ENCODE measurements around the gene TARS2.

The TARS2 gene

DNA sequence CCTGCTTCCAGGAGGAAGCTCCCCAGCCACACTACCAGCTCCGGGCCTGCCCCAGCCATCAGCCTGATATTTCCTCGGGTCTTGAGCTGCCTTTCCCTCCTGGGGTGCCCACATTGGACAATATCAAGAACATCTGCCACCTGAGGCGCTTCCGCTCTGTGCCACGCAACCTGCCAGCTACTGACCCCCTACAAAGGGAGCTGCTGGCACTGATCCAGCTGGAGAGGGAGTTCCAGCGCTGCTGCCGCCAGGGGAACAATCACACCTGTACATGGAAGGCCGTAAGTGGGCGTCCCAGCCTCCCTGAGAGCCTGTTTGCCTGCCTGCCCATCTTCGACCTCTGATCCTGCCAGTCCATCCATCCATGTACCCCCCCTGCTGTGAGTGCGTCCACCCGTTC lies 24.3 kb downstream of the TARS2 start:
- DNase-seq = peak; percentile 50

DNA sequence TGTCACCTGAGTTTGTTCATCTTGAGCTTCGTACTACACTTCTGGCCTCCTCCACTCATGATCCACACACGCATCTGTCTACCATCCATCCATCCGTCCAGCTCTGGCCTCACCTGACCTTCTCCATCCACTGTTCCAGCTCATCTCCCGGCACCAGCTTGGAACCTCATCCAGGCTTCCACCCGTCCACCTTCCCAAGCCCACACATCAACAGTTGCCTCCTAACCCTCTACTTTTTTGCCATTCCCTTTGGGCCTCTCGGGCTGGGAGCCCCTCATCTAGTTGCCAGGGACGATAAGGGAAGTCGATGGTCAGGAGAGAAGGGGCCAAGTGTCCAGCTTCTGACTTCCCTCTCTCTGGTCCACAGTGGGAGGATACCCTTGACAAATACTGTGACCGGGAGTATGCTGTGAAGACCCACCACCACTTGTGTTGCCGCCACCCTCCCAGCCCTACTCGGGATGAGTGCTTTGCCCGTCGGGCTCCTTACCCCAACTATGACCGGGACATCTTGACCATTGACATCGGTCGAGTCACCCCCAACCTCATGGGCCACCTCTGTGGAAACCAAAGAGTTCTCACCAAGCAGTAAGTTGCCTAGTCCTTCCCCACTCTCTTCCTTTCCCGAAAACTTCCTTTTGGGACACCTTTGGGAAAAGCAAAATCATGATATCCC lies 24.9 kb downstream of the TARS2 start:
- no peak for DNase-seq

DNA sequence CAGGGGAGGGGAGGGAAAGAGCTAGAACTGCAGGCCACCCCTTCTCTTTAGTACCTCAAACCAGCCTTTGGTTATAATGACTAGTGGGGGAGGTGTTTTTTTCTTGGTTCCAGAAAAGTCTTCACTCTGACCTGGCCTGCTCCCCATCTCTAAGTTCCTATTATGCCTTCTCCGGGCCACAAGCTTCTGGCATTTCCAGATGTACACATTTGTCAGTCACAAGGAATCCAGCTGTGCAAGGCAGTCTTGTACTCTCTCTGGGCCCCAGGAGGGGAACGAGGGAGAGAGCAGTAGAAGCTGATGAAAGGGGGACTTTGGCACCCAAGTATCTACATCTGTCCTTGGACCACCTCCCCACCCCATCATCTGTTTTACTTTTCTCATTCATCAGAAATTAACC lies 25.6 kb downstream of the TARS2 start:
- DNase-seq = no peak

DNA sequence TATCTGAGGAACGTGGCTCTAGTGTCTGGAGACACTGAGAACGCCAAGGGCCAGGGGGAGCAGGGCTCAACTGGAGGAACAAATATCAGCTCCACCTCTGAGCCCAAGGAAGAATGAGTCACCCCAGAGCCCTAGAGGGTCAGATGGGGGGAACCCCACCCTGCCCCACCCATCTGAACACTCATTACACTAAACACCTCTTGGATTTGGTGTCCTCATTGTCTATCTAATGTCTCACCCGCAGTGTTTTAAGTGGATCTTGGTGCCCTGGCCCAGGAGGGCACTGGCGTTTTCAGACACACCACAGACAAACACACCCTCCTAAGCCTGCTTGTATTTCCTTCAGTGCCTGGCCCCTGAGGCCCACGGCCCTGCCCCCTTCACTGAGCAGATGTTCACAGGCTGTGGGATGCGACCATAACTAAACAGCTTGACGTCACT lies 26.2 kb downstream of the TARS2 start:
- DNase-seq = no peak

DNA sequence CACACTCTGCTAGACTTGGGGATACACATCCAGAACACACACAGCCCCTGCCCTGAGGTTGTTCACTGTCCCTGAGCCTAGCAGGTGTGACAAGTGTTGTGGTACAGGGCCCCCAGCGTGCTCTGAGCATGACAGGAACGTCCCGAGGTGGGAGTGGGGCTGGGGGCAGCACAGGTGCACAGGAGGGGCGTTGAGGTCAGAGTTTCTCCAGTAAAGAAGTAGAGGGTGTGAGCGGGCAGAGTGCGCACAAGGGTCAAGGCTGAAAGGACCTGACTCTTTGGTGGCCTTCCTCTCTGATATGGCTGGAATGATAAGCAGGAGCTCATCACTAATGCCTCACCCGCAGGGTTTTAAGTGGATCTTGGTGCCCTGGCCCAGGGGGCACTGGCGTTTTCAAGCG lies 27.0 kb downstream of the TARS2 start:
- DNase-seq = no peak

DNA sequence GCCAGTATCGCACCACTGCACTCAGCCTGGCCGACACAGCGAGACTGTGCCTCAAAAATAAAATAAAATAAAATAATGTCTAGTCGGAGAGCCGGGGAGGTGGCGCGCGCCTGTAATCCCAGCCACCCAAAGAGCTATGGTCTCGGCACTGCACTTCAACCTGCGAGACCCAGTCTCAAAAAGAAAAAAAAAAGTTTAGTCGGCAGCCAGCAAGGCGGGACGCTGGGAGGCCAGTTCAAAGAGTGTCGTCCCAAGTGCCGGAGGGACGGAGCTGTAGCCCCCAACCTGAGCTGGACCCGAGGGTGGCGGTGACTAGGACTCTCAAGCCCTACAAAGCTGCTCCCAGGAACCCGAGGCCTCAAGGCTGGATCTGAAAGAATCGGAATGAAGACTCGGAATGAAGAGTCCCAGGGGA lies 27.7 kb downstream of the TARS2 start:
- DNase-seq = no peak

DNA sequence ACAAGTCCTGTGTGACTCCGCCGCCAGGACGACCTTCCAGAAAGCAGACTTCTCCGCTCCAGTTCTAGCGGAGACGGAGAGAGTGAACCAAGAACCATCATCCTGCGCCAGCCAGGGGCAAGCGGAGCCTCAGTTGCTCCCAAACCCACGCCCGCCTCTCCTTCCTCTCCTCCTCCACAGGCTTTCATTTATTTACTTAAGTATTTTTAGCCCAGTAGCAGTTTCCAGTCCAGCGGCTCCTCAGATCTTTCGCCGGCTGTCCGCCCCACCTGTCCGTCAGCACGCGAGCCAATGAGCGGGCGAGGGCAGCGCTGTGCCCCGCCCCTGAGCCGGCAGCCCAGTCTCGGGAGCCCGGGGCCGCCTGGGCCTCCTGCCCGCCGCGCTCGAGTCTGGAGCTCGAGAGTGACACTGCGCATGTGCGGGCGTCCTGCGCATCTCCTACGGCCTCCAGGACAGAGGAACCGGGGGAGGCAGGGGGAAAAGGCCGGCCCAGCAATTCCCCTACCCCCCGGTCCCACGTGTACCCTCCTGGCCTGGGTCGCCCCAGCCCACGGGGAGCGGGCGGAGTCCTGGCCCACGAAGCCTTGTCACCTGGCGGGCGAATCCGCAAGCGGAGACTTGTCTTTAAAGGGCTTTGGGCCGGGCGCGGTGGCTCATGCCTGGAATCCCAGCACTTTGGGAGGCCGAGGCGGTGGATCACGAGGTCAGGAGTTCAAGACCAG lies 28.3 kb downstream of the TARS2 start, which contains the start of gene FALEC:
Gene FALEC (plus strand): TSS at position 425 of the 722 bp plus-strand sequence.
- peak; percentile 96 for DNase-seq

DNA sequence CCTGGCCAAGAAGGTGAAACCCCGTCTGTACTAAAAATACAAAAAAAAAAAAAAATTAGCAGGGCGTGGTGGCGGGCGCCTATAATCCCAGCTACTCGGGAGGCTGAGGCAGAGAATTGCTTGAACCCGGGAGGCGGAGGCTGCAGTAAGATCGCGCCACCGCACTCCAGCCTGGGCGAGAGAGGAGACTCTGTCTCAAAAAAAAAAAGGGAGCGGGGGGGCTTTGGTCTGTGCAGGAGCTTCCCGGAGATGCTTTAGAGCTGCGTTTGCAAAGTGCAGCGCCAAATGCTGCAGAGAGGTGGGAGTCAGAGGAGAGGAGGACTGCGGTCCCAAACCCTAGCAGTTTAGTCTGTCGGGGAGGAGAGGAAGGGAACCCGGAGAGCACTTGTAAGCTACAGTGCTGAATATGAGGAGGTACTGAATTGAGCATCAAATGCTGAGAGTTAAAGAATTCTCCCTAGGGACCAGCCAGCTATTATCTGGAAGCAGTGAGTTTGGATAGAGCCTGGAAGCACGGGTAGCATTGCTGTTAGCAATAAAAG lies 28.9 kb downstream of the TARS2 start:
- peak; percentile 13 for DNase-seq

DNA sequence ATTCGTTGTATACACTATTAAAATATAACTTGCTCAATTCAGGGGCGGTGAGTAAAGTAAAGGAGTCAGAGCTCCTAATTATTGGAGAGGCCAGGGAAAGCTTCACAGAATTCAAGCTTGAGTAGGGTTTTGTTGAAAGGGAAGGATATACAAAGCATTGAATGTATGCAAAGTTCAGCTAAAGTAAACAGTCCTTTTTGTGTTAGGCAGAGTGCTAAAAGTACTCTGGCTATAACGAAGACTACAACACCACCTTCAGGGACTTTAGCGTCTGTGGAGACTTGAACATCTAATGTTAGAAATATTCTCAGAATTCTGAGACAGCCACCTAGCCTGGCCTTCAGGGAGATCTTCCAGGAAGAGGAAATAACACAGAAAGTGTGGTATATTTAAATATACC lies 29.4 kb downstream of the TARS2 start:
- no peak for DNase-seq

DNA sequence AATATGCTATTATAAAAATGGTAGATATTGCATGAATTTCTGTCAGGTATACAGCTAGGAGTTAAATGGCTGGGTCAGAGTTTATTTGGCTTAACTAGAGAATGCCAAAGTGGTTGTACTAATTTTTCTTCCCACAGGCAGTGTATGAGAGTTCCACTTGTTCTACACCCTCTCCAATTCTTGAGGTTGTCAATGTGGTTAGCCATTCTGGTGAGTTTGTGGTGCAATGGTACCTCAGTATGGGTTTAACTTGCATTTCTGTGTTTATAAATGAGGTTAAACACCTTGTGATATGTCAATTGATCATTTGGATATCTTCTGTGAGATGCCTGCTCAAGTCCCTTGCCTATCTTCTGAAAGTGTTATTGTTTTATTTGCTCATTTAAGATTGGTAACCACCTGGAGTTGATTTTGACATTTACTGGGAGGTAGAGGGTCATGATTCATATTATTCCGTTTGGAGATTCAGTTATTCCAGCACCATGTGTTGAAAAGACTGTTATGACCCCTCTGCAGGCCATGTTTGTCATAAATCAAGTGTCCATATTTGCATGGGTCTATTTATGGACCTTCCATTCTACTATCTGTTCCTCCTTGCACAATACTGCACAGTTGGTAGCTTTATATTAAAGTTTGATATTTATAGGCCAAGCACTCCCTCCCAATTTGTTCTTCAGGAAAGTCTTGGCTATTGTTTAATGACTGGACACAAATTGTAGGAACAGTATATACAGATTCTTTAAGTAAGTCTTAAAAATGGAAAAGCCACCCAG lies 34.2 kb downstream of the TARS2 start:
- no peak for DNase-seq

DNA sequence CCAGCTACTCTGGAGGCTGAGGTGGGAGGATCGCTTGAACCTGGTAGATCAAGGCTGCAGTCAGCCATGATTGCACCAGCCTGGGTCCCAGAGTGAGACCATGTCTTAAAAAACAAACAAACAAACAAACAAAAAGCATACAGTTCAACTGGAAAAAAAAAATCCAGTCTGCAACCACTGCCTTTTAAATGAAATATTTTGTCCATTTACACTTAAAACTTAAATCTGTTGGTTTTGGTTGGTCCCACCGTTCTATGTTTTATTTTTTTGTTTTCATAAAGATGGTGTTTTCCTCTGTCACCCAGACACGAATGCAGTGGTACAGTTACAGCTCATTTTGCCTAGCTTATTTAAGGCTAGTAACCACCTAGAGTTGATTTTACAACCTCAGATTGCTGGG lies 38.1 kb downstream of the TARS2 start:
- DNase-seq = no peak

DNA sequence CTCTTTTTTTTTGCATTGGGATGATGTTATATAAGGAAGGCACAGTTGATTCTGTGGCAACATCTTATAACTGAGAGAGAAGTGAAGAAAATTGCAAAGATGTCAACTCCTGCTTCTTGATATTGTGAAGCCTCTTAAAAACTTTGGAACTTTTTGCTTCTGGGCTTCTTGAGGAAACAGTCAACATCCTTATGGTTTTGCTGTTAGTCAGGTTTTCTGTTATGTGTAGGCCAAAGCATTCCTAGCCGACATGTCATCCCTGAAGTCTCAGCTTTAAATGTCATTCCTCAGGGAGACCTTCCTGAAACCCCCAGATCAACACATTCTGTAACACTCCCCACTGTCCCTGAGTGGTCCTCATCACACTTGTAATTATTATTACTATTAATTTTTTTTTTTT lies 41.0 kb downstream of the TARS2 start:
- no peak for DNase-seq

DNA sequence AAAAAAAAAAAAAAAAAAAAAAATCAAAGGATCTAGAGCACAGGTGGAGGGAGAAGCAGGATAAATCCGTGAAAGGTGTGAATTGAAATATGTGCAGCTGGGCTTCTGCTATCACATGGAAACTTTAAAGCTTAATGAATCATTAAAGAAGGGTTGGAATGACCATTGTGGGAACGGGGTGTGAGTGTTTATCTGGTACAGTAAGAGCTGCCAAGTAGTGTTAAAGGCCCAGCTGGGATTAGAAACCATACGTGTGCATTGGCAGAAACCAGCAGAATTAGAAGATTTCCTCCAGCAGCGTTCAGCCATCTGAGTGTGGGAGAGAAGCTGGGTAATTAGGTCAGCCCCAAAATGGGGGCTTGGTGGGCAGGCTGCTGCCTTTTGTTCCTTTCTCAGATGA lies 41.8 kb downstream of the TARS2 start:
- peak; percentile 24 for DNase-seq

DNA sequence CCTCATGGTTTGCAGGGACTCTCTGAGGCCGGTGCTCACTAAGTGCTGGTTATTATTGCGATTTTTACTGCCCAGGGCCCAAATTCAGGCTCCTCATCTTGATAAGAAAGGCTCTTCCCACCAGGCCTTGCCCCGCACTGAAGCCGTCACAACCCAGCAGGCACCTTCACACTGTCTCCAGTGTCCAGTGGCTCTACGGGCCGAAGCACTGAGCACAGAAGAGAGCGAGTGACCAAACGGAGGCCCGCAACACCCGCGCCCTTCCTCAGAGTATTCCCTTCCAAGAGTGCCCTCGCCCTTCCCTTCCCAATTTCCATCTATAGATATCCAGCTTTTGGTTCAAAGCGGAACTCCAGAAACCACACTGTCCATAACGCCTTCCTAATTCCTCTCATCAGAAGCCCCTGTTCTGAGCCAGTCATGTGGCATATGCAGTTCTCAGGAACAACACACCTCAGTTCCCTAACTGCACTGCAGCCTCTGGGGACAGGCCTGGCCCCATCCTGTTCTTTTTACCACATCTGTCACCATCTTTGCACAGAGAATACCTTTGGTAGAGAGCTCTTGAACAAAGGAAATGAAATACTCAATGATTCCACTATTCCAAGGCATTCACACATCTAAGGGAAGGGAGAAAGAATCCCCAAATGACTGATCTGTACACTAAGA lies 43.4 kb downstream of the TARS2 start:
- DNase-seq = no peak

DNA sequence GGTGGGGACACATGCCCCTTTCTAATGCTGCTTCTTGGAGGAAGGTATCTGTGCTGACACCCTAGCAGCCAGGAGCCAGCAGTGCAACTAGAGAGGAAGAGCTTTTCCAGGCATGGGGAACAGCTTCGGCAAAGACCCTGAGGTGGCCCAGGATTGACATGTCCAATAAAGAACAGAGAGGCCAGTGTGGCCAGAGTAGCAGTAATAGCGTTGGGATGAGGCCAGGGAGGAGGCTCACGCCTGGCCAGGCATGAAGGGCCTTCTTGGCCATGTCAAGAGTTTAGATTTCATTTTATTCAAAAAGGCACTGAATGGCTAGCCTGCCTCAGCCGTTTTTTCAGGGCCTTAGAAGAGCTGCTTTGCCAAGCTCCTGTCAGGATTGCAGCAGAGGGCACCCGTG lies 45.6 kb downstream of the TARS2 start:
- no peak for DNase-seq

DNA sequence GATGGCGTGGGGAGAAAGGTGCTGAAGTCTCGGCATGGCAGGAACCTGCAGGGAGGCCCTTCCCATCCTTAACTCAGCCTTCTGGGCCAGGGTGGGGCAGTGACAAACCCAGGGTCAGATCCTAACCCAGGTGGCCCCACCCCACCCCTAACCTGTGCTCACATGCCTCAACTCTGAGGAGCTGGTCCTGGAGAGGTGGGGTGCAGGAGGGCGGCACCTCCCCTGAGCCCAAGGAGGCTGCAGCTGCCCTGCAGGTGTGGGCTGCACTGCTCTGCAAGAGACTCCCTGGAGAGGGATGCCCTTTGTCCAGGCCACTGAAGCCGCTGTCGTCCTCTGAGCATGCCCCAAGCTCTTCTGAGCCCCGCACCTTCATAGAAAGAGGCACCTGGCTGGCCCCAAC lies 46.8 kb downstream of the TARS2 start:
- no peak for DNase-seq

DNA sequence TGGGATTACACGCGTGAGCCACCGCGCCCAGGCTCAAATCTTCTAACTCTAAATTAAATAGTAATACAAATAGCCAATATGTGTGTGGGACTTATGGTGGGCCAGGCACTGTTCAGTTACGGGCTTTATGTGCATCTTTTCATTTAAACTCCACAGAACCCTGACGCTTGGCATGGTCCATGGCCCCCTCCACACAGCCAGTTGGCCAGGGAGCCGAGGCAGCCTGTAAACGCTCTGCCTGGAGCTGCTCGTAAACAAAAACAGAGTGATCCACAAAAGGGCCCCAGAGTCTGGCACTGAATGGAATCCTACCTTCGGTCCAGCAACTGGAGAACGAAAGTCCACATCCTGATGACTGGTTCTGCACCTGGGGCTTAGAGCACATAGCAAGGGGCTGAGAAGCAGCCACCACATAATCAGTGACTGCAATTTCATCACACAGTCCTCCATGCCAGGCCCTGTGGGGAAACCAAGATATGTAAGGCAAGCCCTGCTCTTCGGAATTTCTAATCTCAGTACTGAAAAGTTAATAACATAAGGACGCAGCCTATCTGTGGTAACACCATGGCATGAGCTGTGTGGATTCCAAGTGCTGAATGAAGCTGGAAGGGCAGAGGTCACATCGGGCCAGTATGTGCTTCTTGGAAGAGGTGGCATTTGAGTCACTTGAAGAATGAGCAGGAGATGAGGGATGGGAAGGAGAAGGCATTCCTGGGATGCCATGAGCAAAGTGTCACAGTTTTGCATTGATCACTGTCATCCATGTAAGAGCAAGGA lies 48.5 kb downstream of the TARS2 start:
- no peak for DNase-seq

DNA sequence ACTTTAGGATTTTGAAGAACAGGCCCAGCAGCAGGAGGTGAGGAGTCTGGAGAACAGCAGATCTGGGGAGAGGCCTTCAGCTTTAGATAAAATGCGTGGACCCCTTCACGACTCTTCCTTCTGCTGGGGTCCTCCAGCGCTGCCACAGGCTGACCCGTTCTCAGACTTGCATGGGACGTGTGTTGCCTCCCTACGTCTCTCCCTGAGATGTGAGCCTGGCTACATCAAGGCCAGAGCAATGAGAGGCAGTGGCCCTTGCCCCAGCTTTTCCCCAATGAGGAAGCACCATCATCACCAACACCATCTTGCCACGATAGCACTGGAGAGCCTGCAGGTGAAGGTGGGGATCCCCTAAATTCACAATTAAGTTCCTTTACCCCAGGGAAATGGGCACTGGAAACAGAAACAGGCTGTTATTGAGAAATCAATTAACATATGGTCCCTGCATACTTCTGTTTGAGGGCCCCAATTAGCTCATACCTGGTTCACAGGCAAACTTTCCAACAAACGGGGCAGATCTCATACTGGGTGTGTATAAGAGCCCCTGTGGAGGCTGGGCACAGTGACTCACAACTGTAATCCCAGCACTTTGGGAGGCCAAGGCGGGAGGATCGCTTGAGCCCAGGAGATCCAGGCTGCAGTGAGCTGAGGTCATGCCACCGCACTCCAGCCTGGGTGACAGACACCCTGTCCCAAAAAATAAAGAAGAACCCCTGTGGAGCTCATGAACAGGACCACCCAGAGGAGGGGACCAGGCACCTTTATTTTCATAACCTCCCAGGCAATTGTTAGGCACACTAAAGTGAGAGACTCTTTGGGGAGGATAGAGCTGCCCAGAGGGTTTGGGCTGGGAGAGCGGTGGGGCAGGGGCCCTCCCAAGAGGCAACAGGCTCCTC lies 49.9 kb downstream of the TARS2 start:
- no peak for DNase-seq

DNA sequence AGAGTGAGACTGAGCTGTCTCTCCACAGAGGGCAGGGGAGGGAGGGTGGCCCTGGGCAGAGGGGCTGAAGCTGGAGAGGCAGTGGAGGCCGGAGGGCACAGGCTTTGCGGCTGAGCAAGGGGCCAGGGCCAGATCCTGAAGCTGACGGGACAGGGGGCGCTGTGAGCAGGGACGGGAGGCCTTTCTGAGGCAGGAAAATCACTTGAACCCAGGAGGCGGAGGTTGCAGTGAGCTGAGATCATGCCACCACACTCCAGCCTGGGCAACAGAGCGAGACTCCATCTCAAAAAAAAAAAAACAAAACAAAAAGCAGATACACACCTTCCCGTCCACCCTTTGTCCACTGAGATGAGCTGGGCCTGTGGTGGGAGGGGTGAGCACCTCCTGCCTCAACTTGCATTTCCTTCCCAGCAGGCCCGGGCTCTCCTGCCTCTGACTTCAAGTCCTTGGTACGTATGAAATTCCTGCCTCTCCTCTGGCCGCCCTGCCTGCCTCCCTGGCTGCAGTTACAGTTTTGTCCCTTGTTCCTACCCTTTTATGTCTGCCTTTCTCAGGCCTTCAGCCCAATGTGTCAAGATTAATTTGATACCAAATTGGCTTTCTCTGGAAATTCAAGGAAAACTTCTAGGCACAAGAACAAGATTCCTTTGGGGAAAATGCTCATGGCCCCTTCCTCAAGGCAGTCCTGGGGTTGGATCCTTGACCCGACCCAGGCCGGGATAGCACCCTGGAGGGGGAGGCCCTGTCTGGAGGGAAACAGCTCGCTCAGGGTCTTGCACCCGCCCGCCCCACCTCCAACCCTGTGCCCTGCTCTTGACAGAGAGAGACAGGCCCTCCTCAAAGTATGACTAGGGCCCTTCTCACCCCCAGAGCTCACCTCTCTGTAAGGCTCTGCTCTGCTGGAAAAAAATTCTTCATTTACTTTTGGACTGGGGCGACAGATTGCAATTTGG lies 50.8 kb downstream of the TARS2 start:
- DNase-seq = no peak
